ENCODE measurements around the gene ACSS2.
"Not testable (repeated sequence)": the region's sequence is repeated elsewhere in the genome, so short reads cannot be mapped to it uniquely, and the experiment has no call there.

The ACSS2 gene

GRCh38 chr20:34881689-34882088, 5.3 kb downstream of the ACSS2 start:
- no peak for DNase-seq (ENCODE audit: low read depth in 1 of 2, low spot score in 1 of 2)
- in situ Hi-C loops (cut with HindIII; ENCODE audit: low pct_unique_long_range_greater_than_20kb, low sequenced_read_pairs), result no loop called here
- TF ChIP-seq JUND (IDR thresholded peaks at IDR 0.05; ENCODE audit: low read depth), result no peak

- in situ Hi-C loops (cut with HindIII; ENCODE audit: low pct_unique_long_range_greater_than_20kb, low sequenced_read_pairs), result no loop called here
- TF ChIP-seq JUND (IDR thresholded peaks at IDR 0.05; ENCODE audit: low read depth), result no peak
- no peak for DNase-seq (ENCODE audit: low read depth in 1 of 2, low spot score in 1 of 2)
Observed at GRCh38 chr20:34883087-34883688, 6.8 kb downstream of the ACSS2 start.

GRCh38 chr20:34883809-34884208, 7.4 kb downstream of the ACSS2 start:
- no peak for TF ChIP-seq JUND (IDR thresholded peaks at IDR 0.05; ENCODE audit: low read depth)
- in situ Hi-C loops (cut with HindIII; ENCODE audit: low pct_unique_long_range_greater_than_20kb, low sequenced_read_pairs), result no loop called here
- DNase-seq (ENCODE audit: low read depth in 1 of 2, low spot score in 1 of 2), result no peak

GRCh38 chr20:34884260-34884659, 7.8 kb downstream of the ACSS2 start:
- no peak for DNase-seq (ENCODE audit: low read depth in 1 of 2, low spot score in 1 of 2)
- in situ Hi-C loops (cut with HindIII; ENCODE audit: low pct_unique_long_range_greater_than_20kb, low sequenced_read_pairs), result no loop called here
- TF ChIP-seq JUND (IDR thresholded peaks at IDR 0.05; ENCODE audit: low read depth), result no peak

- TF ChIP-seq JUND (IDR thresholded peaks at IDR 0.05; ENCODE audit: low read depth), result no peak
- no peak for DNase-seq (ENCODE audit: low read depth in 1 of 2, low spot score in 1 of 2)
- in situ Hi-C loops (cut with HindIII; ENCODE audit: low pct_unique_long_range_greater_than_20kb, low sequenced_read_pairs), result no loop called here
Observed at GRCh38 chr20:34886122-34886521, 9.7 kb downstream of the ACSS2 start.

- no peak for TF ChIP-seq JUND (IDR thresholded peaks at IDR 0.05; ENCODE audit: low read depth)
Observed at GRCh38 chr20:34887023-34887422, 10.6 kb downstream of the ACSS2 start.

GRCh38 chr20:34888468-34888867, 12.1 kb downstream of the ACSS2 start:
- in situ Hi-C loops (cut with HindIII; ENCODE audit: low pct_unique_long_range_greater_than_20kb, low sequenced_read_pairs), result no loop called here
- no peak for DNase-seq (ENCODE audit: low read depth in 1 of 2, low spot score in 1 of 2)
- TF ChIP-seq JUND (IDR thresholded peaks at IDR 0.05; ENCODE audit: low read depth), result no peak

More at GRCh38 chr20:34887023-34887422, 10.6 kb downstream of the ACSS2 start:
- no peak for DNase-seq (ENCODE audit: low read depth in 1 of 2, low spot score in 1 of 2)
- in situ Hi-C loops (cut with HindIII; ENCODE audit: low pct_unique_long_range_greater_than_20kb, low sequenced_read_pairs), result no loop called here

- no peak for TF ChIP-seq JUND (IDR thresholded peaks at IDR 0.05; ENCODE audit: low read depth)
- no peak for DNase-seq (ENCODE audit: low read depth in 1 of 2, low spot score in 1 of 2)
- in situ Hi-C loops (cut with HindIII; ENCODE audit: low pct_unique_long_range_greater_than_20kb, low sequenced_read_pairs), result no loop called here
Observed at GRCh38 chr20:34891166-34892062, 15.0 kb downstream of the ACSS2 start.

- in situ Hi-C loops (cut with HindIII; ENCODE audit: low pct_unique_long_range_greater_than_20kb, low sequenced_read_pairs), result no loop called here
- TF ChIP-seq JUND (IDR thresholded peaks at IDR 0.05; ENCODE audit: low read depth), result no peak
- DNase-seq (ENCODE audit: low read depth in 1 of 2, low spot score in 1 of 2), result no peak
Observed at GRCh38 chr20:34892671-34893070, 16.3 kb downstream of the ACSS2 start.

- TF ChIP-seq JUND (IDR thresholded peaks at IDR 0.05; ENCODE audit: low read depth), result no peak
- in situ Hi-C loops (cut with HindIII; ENCODE audit: low pct_unique_long_range_greater_than_20kb, low sequenced_read_pairs), result no loop called here
- DNase-seq (ENCODE audit: low read depth in 1 of 2, low spot score in 1 of 2), result no peak
Observed at GRCh38 chr20:34894723-34895122, 18.3 kb downstream of the ACSS2 start.

GRCh38 chr20:34895465-34895864, 19.1 kb downstream of the ACSS2 start:
- no peak for DNase-seq (ENCODE audit: low read depth in 1 of 2, low spot score in 1 of 2)
- in situ Hi-C loops (cut with HindIII; ENCODE audit: low pct_unique_long_range_greater_than_20kb, low sequenced_read_pairs), result no loop called here
- no peak for TF ChIP-seq JUND (IDR thresholded peaks at IDR 0.05; ENCODE audit: low read depth)

GRCh38 chr20:34896086-34896621, 19.7 kb downstream of the ACSS2 start:
- no peak for TF ChIP-seq JUND (IDR thresholded peaks at IDR 0.05; ENCODE audit: low read depth)
- DNase-seq (ENCODE audit: low read depth in 1 of 2, low spot score in 1 of 2), result no peak
- in situ Hi-C loops (cut with HindIII; ENCODE audit: low pct_unique_long_range_greater_than_20kb, low sequenced_read_pairs), result no loop called here

GRCh38 chr20:34898129-34898528, 21.7 kb downstream of the ACSS2 start:
- DNase-seq (ENCODE audit: low read depth in 1 of 2, low spot score in 1 of 2); in situ Hi-C loops (cut with HindIII; ENCODE audit: low pct_unique_long_range_greater_than_20kb, low sequenced_read_pairs): not testable (repeated sequence)

- in situ Hi-C loops (cut with HindIII; ENCODE audit: low pct_unique_long_range_greater_than_20kb, low sequenced_read_pairs); DNase-seq (ENCODE audit: low read depth in 1 of 2, low spot score in 1 of 2): not testable (repeated sequence)
Observed at GRCh38 chr20:34898731-34899130, 22.3 kb downstream of the ACSS2 start.

Measured in T47D (cell line).